ENCODE results near the gene NT5DC1. TPM values are rescaled to one million over a fixed set of nuclear protein-coding genes. Genes with fewer than 3 reads are reported as not detected.

NT5DC1 gene
- total and polyA plus RNA-seq, 2 donors (not counting 1 experiment from before 2014, with no cell fraction given): 26.4 to 54.8 TPM

DNA sequence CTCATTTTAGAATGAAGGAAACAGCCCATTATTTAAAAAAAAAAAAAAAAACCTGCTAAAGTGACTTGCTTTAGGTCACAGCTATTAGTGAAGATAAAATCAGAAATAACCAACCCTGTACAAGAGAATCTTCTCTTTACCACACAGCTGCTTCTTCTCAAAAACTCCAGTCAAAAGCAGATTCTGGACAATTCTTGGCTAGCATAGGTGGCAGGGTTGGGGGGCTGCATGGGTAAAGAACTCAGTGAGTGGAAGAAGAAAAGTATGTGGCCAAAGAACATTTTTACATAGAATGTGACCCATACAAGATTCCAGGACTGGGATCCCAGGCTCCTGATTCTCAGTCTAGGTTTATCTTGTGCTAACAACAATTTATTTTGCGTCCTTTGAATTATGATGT lies 30.6 kb upstream of the NT5DC1 start:
- H3K4me1 Mint-ChIP-seq: no peaks in the 10 kb centered on the region
- H3K9ac ChIP-seq (ENCODE audit: low read length): no peak overlapping the region
- peaks cover 0 to 3% (median 0%) of the 10 kb centered on the region in 4 experiments for H3K27me3 ChIP-seq (replicated peaks in 1 of 4; ENCODE audit: control extremely low read depth in 1 of 4, control insufficient read depth in 3 of 4, insufficient read depth in 4 of 4, low read length in 3 of 4)
- no peaks in the 10 kb centered on the region for H4K20me1 ChIP-seq (ENCODE audit: control insufficient read depth, insufficient read depth, low read length, poor library complexity, severe bottlenecking)
- no peak overlapping the region for H3K4me3 ChIP-seq (ENCODE audit: control extremely low read depth in 1 of 5, extremely low read depth in 1 of 5, insufficient read depth in 1 of 5, low read depth in 2 of 5, low read length in 4 of 5)
- no peaks in the 10 kb centered on the region for H3K9me3 ChIP-seq (ENCODE audit: control extremely low read depth in 1 of 3, control insufficient read depth in 2 of 3, insufficient read depth in 1 of 3, low read length in 2 of 3)
- no peak overlapping the region for H3K27ac Mint-ChIP-seq
- no peak for TF ChIP-seq EZH2 (IDR thresholded peaks at IDR 0.05; ENCODE audit: borderline replicate concordance, insufficient read depth, low read depth, low read length, poor library complexity, severe bottlenecking)
- TF ChIP-seq, protein P1, sequence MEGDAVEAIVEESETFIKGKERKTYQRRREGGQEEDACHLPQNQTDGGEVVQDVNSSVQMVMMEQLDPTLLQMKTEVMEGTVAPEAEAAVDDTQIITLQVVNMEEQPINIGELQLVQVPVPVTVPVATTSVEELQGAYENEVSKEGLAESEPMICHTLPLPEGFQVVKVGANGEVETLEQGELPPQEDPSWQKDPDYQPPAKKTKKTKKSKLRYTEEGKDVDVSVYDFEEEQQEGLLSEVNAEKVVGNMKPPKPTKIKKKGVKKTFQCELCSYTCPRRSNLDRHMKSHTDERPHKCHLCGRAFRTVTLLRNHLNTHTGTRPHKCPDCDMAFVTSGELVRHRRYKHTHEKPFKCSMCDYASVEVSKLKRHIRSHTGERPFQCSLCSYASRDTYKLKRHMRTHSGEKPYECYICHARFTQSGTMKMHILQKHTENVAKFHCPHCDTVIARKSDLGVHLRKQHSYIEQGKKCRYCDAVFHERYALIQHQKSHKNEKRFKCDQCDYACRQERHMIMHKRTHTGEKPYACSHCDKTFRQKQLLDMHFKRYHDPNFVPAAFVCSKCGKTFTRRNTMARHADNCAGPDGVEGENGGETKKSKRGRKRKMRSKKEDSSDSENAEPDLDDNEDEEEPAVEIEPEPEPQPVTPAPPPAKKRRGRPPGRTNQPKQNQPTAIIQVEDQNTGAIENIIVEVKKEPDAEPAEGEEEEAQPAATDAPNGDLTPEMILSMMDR (IDR thresholded peaks at IDR 0.05): no peak
- H3K79me2 ChIP-seq (ENCODE audit: control insufficient read depth, insufficient read depth, low read length): no peaks in the 10 kb centered on the region
- ATAC-seq (ENCODE audit: low read depth): no peak
- H3K4me3 Mint-ChIP-seq: no peak overlapping the region
- no peaks in the 10 kb centered on the region for H3K36me3 ChIP-seq (replicated peaks in 1 of 2; ENCODE audit: control extremely low read depth in 1 of 2, control insufficient read depth in 1 of 2, extremely low read depth in 1 of 2, insufficient read depth in 2 of 2, low read length in 1 of 2)
- no peak overlapping the region for H3K4me2 ChIP-seq (replicated peaks; ENCODE audit: low read depth, low read length, poor library complexity, severe bottlenecking)
- WGBS (ENCODE audit: insufficient coverage): 86% methylated on average over 1 of the region's 1 CpG
- H3K9me3 Mint-ChIP-seq (ENCODE audit: insufficient read depth): no peaks in the 10 kb centered on the region
- DNase-seq: no peak
- POLR2A ChIA-PET: no interaction called here
- H3K27me3 Mint-ChIP-seq: peaks cover 12% of the 10 kb centered on the region
- intact Hi-C loops (cut with micrococcal nuclease): no loop called here
- H3K27ac ChIP-seq (ENCODE audit: low read length in 2 of 2): no peak overlapping the region
- no peak overlapping the region for H2AFZ ChIP-seq (ENCODE audit: insufficient read depth, low read depth, low read length, poor library complexity, severe bottlenecking)
- peaks cover 0 to 3% of the 10 kb centered on the region in 2 donors for H3K4me1 ChIP-seq (ENCODE audit: control insufficient read depth in 2 of 2, insufficient read depth in 2 of 2, low read length in 2 of 2)
- CTCF ChIA-PET: interaction anchor here (1.6 kb wide), 1 partner anchor 58 kb away, joined by 3 read pairs; no protein-coding TSS in a partner anchor

- 100% methylated on average over 1 of the region's 2 CpGs for WGBS (ENCODE audit: insufficient coverage)
- no peak overlapping the region for H3K27ac Mint-ChIP-seq
- Histone ChIP-seq H3K36me3 (replicated peaks in 1 of 2; ENCODE audit: control extremely low read depth in 1 of 2, control insufficient read depth in 1 of 2, extremely low read depth in 1 of 2, insufficient read depth in 2 of 2, low read length in 1 of 2) (no peaks in the 10 kb centered on the region), H3K79me2 (ENCODE audit: control insufficient read depth, insufficient read depth, low read length) (no peaks in the 10 kb centered on the region), H2AFZ (ENCODE audit: insufficient read depth, low read depth, low read length, poor library complexity, severe bottlenecking) (no peak overlapping the region), H3K9me3 (ENCODE audit: control extremely low read depth in 1 of 3, control insufficient read depth in 2 of 3, insufficient read depth in 1 of 3, low read length in 2 of 3) (no peaks in the 10 kb centered on the region), H3K27ac (ENCODE audit: low read length in 2 of 2) (no peak overlapping the region), H3K27me3 (replicated peaks in 1 of 4; ENCODE audit: control extremely low read depth in 1 of 4, control insufficient read depth in 3 of 4, insufficient read depth in 4 of 4, low read length in 3 of 4) (peaks cover 0 to 3% (median 0%) of the 10 kb centered on the region in 4 experiments), H3K4me3 (ENCODE audit: control extremely low read depth in 1 of 5, extremely low read depth in 1 of 5, insufficient read depth in 1 of 5, low read depth in 2 of 5, low read length in 4 of 5) (no peak overlapping the region), H4K20me1 (ENCODE audit: control insufficient read depth, insufficient read depth, low read length, poor library complexity, severe bottlenecking) (no peaks in the 10 kb centered on the region), H3K4me1 (ENCODE audit: control insufficient read depth in 2 of 2, insufficient read depth in 2 of 2, low read length in 2 of 2) (peaks cover 0 to 3% of the 10 kb centered on the region in 2 donors), H3K4me2 (replicated peaks; ENCODE audit: low read depth, low read length, poor library complexity, severe bottlenecking) (no peak overlapping the region), H3K9ac (ENCODE audit: low read length) (no peak overlapping the region)
- intact Hi-C loops (cut with micrococcal nuclease): no loop called here
- DNase-seq: no peak
- H3K4me1 Mint-ChIP-seq: no peaks in the 10 kb centered on the region
- ChIA-PET CTCF (interaction anchor here (1.6 kb wide), 1 partner anchor 58 kb away, joined by 3 read pairs; no protein-coding TSS in a partner anchor), POLR2A (no interaction called here)
- ATAC-seq (ENCODE audit: low read depth): no peak
- peaks cover 12% of the 10 kb centered on the region for H3K27me3 Mint-ChIP-seq
- H3K9me3 Mint-ChIP-seq (ENCODE audit: insufficient read depth): no peaks in the 10 kb centered on the region
- no peak overlapping the region for H3K4me3 Mint-ChIP-seq
- TF ChIP-seq, protein P1 (IDR thresholded peaks at IDR 0.05): no peak
These were observed 29.9 kb upstream of the NT5DC1 start for GRCh38 chr6:116070616-116071389.
